GM12878 (cell line): ENCODE data around the gene GRK6.

Source experiments
- CTCF ChIP-seq, 3 experiments: IDR thresholded peaks in 2 of 3; conservative IDR thresholded peaks in 1 of 3; 2 replicates each; pipeline ENCODE4 v1.5.1; 2011; ENCODE audit warnings: low read depth in 3 of 3, low read length in 3 of 3, mild to moderate bottlenecking in 3 of 3, control low read depth in 2 of 3, moderate library complexity in 2 of 3, inconsistent platforms in 1 of 3, mixed read lengths in 1 of 3; ENCODE audit not compliant: control insufficient read depth in 2 of 3, insufficient read depth in 1 of 3; ENCODE audit errors: extremely low read depth in 1 of 3
- EZH2 ChIP-seq: IDR thresholded peaks from 2 replicates; pipeline ENCODE4 v1.6.1; 2012; ENCODE audit warnings: low read depth, mild to moderate bottlenecking, control low read depth, inconsistent platforms, low read length, borderline replicate concordance; ENCODE audit not compliant: control insufficient read depth
- FOS ChIP-seq: IDR thresholded peaks from 3 replicates; pipeline ENCODE4 v1.6.1; 2011; ENCODE audit warnings: borderline replicate concordance; ENCODE audit not compliant: insufficient read length; ENCODE audit errors: extremely low read depth
- NBN ChIP-seq: fragments of 450-650 bp; IDR thresholded peaks from 2 replicates; pipeline ENCODE4 v1.6.1; 2016
- NR2C2 ChIP-seq: IDR thresholded peaks from 2 replicates; pipeline ENCODE4 v1.6.1; 2011; ENCODE audit warnings: borderline replicate concordance, low read depth; ENCODE audit not compliant: control insufficient read depth, insufficient read length
- NRF1 ChIP-seq: conservative IDR thresholded peaks from 2 replicates; pipeline ENCODE4 v1.6.1; 2011; ENCODE audit warnings: mild to moderate bottlenecking, low read depth, low read length, improper control_type of control experiment
- RAD21 ChIP-seq: IDR thresholded peaks from 2 replicates; pipeline ENCODE4 v1.6.1; 2011; ENCODE audit warnings: mild to moderate bottlenecking, low read depth, low read length, moderate library complexity; ENCODE audit not compliant: insufficient read depth
- RCOR1 ChIP-seq: conservative IDR thresholded peaks from 2 replicates; pipeline ENCODE4 v1.6.1; 2012; ENCODE audit warnings: low read depth, low read length, improper control_type of control experiment
- RELA ChIP-seq: fragments of 450-650 bp; IDR thresholded peaks from 2 replicates; pipeline ENCODE4 v1.8.0; 2014; ENCODE audit warnings: borderline replicate concordance; ENCODE audit not compliant: partially characterized antibody
- REST ChIP-seq: IDR thresholded peaks from 2 replicates; pipeline ENCODE4 v1.6.1; 2012; ENCODE audit warnings: mild to moderate bottlenecking, low read depth, low read length
- SMC3 ChIP-seq: IDR thresholded peaks from 2 replicates; pipeline ENCODE4 v1.6.1; 2011; ENCODE audit warnings: low read length, improper control_type of control experiment, borderline replicate concordance
- TCF12 ChIP-seq: IDR thresholded peaks from 2 replicates; pipeline ENCODE4 v1.6.1; 2011; ENCODE audit warnings: low read depth, mild to moderate bottlenecking, low read length

GRCh38 chr5:177447066-177447610, 20.7 kb downstream of the GRK6 start:
- TF ChIP-seq NRF1 (no peak), RELA (no peak), NBN (no peak), EZH2 (no peak), CTCF (IDR thresholded peaks at IDR 0.05 in 2 of 3, conservative IDR thresholded peaks at IDR 0.05 in 1 of 3; ENCODE audit: control insufficient read depth in 2 of 3, extremely low read depth in 1 of 3, insufficient read depth in 1 of 3, low read depth in 3 of 3, low read length in 3 of 3) (no peak), FOS (no peak), TCF12 (no peak), SMC3 (no peak), NR2C2 (no peak), REST (no peak), RAD21 (no peak), RCOR1 (no peak)
